Osteoblast (primary cell): Measurements from ENCODE around the gene ASCC3. TPM values are rescaled to one million over a fixed set of nuclear protein-coding genes. Genes with fewer than 3 reads are reported as not detected.
"Not testable (repeated sequence)": the region's sequence is repeated elsewhere in the genome, so short reads cannot be mapped to it uniquely, and the experiment has no call there.

ENCODE experiments used
- DNase-seq: peaks from one replicate; pipeline ENCODE4 v3.0.0; 2011; ENCODE audit warnings: low spot score, mixed read lengths; ENCODE audit not compliant: insufficient read length; ENCODE audit errors: missing footprints
- H2AFZ ChIP-seq: 2 replicates; pipeline ENCODE4 v1.6.0; 2011; ENCODE audit warnings: mild to moderate bottlenecking, low read length
- H3K27ac ChIP-seq: 2 replicates; pipeline ENCODE4 v1.5.1; 2011; ENCODE audit warnings: mild to moderate bottlenecking, low read depth, low read length, moderate library complexity
- H3K27me3 ChIP-seq: 2 replicates; pipeline ENCODE4 v1.6.0; 2012; ENCODE audit warnings: mild to moderate bottlenecking, control low read depth, inconsistent platforms, low read length, moderate library complexity; ENCODE audit not compliant: insufficient read depth
- H3K36me3 ChIP-seq: 2 replicates; pipeline ENCODE4 v1.5.1; 2011; ENCODE audit warnings: mild to moderate bottlenecking, low read length, control low read depth, moderate library complexity; ENCODE audit not compliant: insufficient read depth
- H3K4me1 ChIP-seq: 2 replicates; pipeline ENCODE4 v1.5.1; 2011; ENCODE audit warnings: mild to moderate bottlenecking, low read length, control low read depth, moderate library complexity; ENCODE audit not compliant: insufficient read depth
- H3K4me2 ChIP-seq: 2 replicates; pipeline ENCODE4 v1.6.0; 2011; ENCODE audit warnings: mild to moderate bottlenecking, low read length; ENCODE audit not compliant: insufficient read depth
- H3K4me3 ChIP-seq: fragments of 200-600 bp; sonication (generic); 3 replicates; pipeline ENCODE4 v1.5.1; 2012; ENCODE audit warnings: mild to moderate bottlenecking, low read length, inconsistent platforms; ENCODE audit not compliant: insufficient read depth
- H3K79me2 ChIP-seq: 2 replicates; pipeline ENCODE4 v1.6.0; 2012; ENCODE audit warnings: mild to moderate bottlenecking, low read length, control low read depth, inconsistent platforms; ENCODE audit not compliant: insufficient read depth
- H3K9me3 ChIP-seq: 2 replicates; pipeline ENCODE4 v1.5.1; 2011; ENCODE audit warnings: low read depth, low read length, control low read depth
- H4K20me1 ChIP-seq: 2 replicates; pipeline ENCODE4 v1.6.0; 2012; ENCODE audit warnings: mild to moderate bottlenecking, low read length, control low read depth; ENCODE audit not compliant: insufficient read depth
- total RNA-seq: library from RNA; depleted of rRNA; stranded (reverse); fragments of >200 nt; gene quantifications from 2 replicates; pipeline ENCODE4 v1.2.3, GENCODE V29; 2012
- TF ChIP-seq, protein P1 (sequence below): IDR thresholded peaks from 2 replicates; pipeline ENCODE4 v1.5.1; 2011; ENCODE audit warnings: mild to moderate bottlenecking, low read depth, low read length, moderate library complexity; ENCODE audit errors: extremely low read depth

Gene ASCC3
- total RNA-seq, 1 donor, result 68.8 TPM

DNA sequence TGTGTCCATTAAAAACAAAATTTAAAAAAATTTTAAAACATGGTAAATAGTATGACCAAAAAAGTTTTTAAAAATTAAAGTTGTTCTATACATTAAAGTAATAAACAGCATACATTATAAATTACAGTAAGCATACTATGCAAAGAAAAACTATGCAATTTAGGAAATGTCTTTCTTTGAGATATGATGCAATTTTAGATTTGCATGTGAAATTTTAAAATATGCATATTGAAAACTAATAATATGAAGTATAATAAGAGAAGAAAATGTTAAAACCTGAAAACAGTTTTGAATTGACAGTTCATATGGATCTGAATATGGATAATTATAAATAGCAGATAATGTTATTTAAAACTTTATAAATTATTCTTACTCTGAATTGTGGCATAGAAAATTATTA lies 43.1 kb downstream of the ASCC3 start:
- Histone ChIP-seq H3K4me3 (no peak overlapping the region), H3K79me2 (peaks cover 52% of the 10 kb centered on the region), H3K27me3 (no peaks in the 10 kb centered on the region), H3K4me1 (no peaks in the 10 kb centered on the region), H3K4me2 (no peak overlapping the region), H4K20me1 (peaks cover 2% of the 10 kb centered on the region), H3K27ac (no peak overlapping the region), H3K36me3 (no peaks in the 10 kb centered on the region), H3K9me3 (no peaks in the 10 kb centered on the region), H2AFZ (no peak overlapping the region)
- DNase-seq, result no peak
- TF ChIP-seq, protein P1, sequence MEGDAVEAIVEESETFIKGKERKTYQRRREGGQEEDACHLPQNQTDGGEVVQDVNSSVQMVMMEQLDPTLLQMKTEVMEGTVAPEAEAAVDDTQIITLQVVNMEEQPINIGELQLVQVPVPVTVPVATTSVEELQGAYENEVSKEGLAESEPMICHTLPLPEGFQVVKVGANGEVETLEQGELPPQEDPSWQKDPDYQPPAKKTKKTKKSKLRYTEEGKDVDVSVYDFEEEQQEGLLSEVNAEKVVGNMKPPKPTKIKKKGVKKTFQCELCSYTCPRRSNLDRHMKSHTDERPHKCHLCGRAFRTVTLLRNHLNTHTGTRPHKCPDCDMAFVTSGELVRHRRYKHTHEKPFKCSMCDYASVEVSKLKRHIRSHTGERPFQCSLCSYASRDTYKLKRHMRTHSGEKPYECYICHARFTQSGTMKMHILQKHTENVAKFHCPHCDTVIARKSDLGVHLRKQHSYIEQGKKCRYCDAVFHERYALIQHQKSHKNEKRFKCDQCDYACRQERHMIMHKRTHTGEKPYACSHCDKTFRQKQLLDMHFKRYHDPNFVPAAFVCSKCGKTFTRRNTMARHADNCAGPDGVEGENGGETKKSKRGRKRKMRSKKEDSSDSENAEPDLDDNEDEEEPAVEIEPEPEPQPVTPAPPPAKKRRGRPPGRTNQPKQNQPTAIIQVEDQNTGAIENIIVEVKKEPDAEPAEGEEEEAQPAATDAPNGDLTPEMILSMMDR, result no peak

DNA sequence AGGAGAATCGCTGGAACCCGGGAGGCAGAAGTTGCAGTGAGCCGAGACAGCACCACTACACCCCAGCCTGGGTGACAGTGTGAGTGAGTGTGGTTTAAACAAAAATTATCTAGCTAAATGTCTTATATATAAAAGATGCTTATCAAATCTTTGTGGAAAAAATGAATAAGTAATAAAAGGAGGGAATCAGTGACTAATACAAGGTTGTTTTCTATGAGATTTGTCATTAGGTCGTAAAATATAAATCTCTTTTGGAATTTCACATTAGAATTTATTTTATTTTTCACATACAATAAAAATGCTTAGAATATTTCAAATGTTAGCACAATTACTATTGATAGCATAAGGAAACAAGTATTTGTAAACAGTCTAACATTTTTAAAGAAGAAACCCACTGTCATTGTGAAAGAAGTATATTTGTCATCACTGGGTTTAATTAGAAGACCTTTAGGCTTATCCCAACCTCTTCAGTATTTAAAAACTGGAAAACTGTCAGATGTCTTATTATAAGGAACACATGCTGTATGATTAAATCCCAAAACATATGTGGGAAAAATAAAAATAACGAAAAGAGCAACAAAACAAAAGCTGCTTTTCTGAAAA lies 47.1 kb downstream of the ASCC3 start:
- Histone ChIP-seq H3K4me3 (no peak overlapping the region), H3K4me1 (no peaks in the 10 kb centered on the region), H3K79me2 (peaks cover 44% of the 10 kb centered on the region), H3K4me2 (no peak overlapping the region), H2AFZ (no peak overlapping the region), H3K27me3 (no peaks in the 10 kb centered on the region), H4K20me1 (no peaks in the 10 kb centered on the region), H3K27ac (no peak overlapping the region), H3K36me3 (no peaks in the 10 kb centered on the region), H3K9me3 (no peaks in the 10 kb centered on the region)
- no peak for DNase-seq
- TF ChIP-seq, protein P1, result no peak

DNA sequence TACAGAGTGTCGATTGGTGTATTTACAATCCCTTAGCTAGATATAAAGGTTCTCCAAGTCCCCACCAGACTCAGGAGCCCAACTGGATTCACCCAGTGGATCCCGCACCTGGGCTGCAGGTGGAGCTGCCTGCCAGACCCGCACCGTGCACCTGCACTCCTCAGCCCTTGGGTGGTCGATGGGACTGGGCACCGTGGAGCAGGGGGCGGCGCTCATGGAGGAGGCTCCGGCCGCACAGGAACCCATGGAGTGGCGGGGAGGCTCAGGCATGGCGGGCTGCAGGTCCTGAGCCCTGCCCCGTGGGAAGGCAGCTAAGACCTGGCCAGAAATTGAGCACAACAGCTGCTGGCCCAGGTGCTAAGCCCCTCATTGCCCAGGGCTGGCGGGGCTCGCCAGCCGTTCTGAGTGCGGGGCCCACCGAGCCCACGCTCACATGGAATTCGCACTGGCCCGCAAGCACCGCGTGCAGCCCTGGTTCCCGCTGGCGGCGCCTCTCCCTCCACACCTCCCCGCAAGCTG lies 52.0 kb downstream of the ASCC3 start:
- not testable (repeated sequence) for DNase-seq, H2AFZ ChIP-seq, H4K20me1 ChIP-seq, H3K4me2 ChIP-seq, H3K4me3 ChIP-seq, H3K4me1 ChIP-seq, H3K27me3 ChIP-seq, H3K36me3 ChIP-seq, H3K9me3 ChIP-seq, H3K27ac ChIP-seq
- peaks cover 30% of the 10 kb centered on the region for H3K79me2 ChIP-seq

DNA sequence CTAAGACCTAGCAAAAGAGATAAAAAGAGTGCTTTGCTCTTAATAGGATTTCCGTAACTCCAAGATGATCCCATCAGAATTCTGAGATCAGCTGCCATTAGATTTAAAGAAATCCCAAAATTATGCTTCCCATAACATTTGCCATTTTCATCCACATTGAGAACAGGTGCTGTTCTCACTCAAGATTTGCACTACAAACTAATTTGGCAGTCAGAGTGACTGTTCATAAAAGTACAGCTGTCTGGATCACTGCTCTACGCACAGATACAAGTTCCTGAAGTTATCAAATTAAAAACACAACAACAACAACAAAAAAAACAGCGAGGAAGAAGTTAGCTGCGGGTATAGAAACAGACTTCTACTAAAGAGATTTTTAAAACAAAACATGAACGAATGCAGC lies 58.1 kb downstream of the ASCC3 start:
- H3K4me1 ChIP-seq, result no peaks in the 10 kb centered on the region
- H2AFZ ChIP-seq, result no peak overlapping the region
- H3K9me3 ChIP-seq, result no peaks in the 10 kb centered on the region
- TF ChIP-seq, protein P1, result no peak
- no peak overlapping the region for H3K4me2 ChIP-seq
- H3K27me3 ChIP-seq, result no peaks in the 10 kb centered on the region
- H3K27ac ChIP-seq, result no peak overlapping the region
- no peak for DNase-seq
- peaks cover 36% of the 10 kb centered on the region for H3K79me2 ChIP-seq
- peaks cover 2% of the 10 kb centered on the region for H4K20me1 ChIP-seq
- H3K4me3 ChIP-seq, result no peak overlapping the region
- H3K36me3 ChIP-seq, result no peaks in the 10 kb centered on the region
